Gastrocnemius medialis (tissue), 4 donors: Measurements from ENCODE around the gene MAP7. TPM values are rescaled to one million over a fixed set of nuclear protein-coding genes. Genes with fewer than 3 reads are reported as not detected.
"Not testable (repeated sequence)": the region's sequence is repeated elsewhere in the genome, so short reads cannot be mapped to it uniquely, and the experiment has no call there.

Source experiments
- ATAC-seq, 2 donors: fragments of 150-250 bp; one replicate each; pipeline ENCODE4 v1.9.1; 2016
- DNase-seq, 2 donors: peaks; one replicate each; pipeline ENCODE4 v3.0.0-alpha.2; 2019
- H3K27ac ChIP-seq, 4 donors: fragments of 200-600 bp; sonication (generic); 1 replicate in 1 of 4; 2 replicates in 3 of 4; pipeline ENCODE4 v1.5.1; 2016 to 2018; ENCODE audit warnings: mild to moderate bottlenecking in 2 of 4, moderate library complexity in 1 of 4
- H3K27me3 ChIP-seq, 3 donors: fragments of 200-600 bp; sonication (generic) in 2 of 3; 1 replicate in 1 of 3; 2 replicates in 2 of 3; pipeline versions ENCODE4 v1.5.1 to v1.6.0; 2016 to 2019; ENCODE audit warnings: mild to moderate bottlenecking in 1 of 3, moderate library complexity in 1 of 3
- H3K36me3 ChIP-seq, 2 donors: fragments of 200-600 bp; sonication (generic) in 1 of 2; one replicate each; pipeline ENCODE4 v1.5.1; 2017 to 2018
- H3K4me1 ChIP-seq, 2 donors: fragments of 200-600 bp; sonication (generic) in 1 of 2; one replicate each; pipeline ENCODE4 v1.5.1; 2016 to 2017; ENCODE audit warnings: mild to moderate bottlenecking in 2 of 2
- H3K4me3 ChIP-seq, 4 donors: fragments of 200-600 bp; sonication (generic) in 3 of 4; 1 replicate in 1 of 4; 2 replicates in 3 of 4; pipeline ENCODE4 v1.5.1; 2016 to 2019; ENCODE audit warnings: mild to moderate bottlenecking in 2 of 4
- H3K9me3 ChIP-seq, 3 donors: fragments of 200-600 bp; sonication (generic) in 2 of 3; 1 replicate in 1 of 3; 2 replicates in 2 of 3; pipeline ENCODE4 v1.5.1; 2016 to 2019
- POLR2A ChIP-seq, 2 donors: fragments of 450-650 bp; IDR thresholded peaks; one replicate each; pipeline ENCODE4 v1.6.1; 2017; ENCODE audit warnings: antibody characterized with exemption in 2 of 2, mild to moderate bottlenecking in 2 of 2, moderate library complexity in 2 of 2
- in situ Hi-C, 4 donors: fragments of 200-750 bp; cut with MboI; loops; one replicate each; pipeline versions ENCODE4 v1.15.0 to v1.8.0; 2017; ENCODE audit warnings: low sequenced_read_pairs in 4 of 4
- intact Hi-C: fragments of 100-400 bp; cut with DNase I; formaldehyde crosslinking; loops from one replicate; pipeline ENCODE4 v1.15.1; 2023; ENCODE audit warnings: low total_unique reads
- total RNA-seq, 4 donors: library from RNA; depleted of rRNA; stranded (reverse); fragments of >200 nt; gene quantifications; one replicate each; pipeline versions ENCODE4 v1.1.0 to v1.2.3, GENCODE V29; 2016
- TF ChIP-seq, protein P1 (sequence below), 5 experiments: fragments of 450-650 bp in 3 of 5; fragments of 200-600 bp in 2 of 5; sonication (generic) in 2 of 5; IDR thresholded peaks in 4 of 5; conservative IDR thresholded peaks in 1 of 5; 1 replicate in 4 of 5; 2 replicates in 1 of 5; pipeline ENCODE4 v1.5.1; 2016 to 2019; ENCODE audit warnings: antibody characterized with exemption in 5 of 5, mild to moderate bottlenecking in 3 of 5, moderate library complexity in 3 of 5

Gene MAP7
- total RNA-seq, 4 donors from 2014 or later = 0.22 to 0.56 (median 0.39) TPM

DNA sequence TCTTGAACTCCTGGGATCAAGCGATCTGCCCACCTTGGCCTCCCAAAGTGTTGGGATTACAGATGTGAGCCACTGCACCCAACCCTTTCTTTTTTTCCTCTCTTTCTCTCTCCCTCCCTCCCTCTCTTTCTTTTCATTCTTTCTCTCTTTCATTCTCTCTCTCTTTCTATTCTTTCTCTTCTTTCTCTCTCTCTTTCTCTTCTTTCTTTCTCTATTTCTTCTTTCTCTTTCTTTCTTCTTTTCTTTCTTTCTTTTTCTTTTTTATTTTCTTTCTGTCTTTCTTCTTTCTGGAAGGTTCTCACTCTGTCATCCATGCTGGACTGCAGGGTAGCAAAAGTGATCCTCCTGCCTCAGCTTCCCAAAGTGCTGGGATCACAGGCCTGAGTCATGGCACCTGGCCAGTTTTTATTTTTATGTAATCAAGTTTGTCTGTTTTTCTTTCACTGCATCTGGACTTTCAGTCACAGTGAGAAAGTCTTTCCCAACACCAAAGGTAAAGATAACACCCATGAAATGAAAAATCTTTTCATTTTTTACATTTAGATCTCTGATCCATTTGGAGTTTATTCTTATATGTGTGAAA is 240.4 kb downstream of the MAP7 start:
- no peak overlapping the region for H3K4me3 ChIP-seq
- no peaks in the 10 kb centered on the region for H3K4me1 ChIP-seq
- TF ChIP-seq, protein P1, sequence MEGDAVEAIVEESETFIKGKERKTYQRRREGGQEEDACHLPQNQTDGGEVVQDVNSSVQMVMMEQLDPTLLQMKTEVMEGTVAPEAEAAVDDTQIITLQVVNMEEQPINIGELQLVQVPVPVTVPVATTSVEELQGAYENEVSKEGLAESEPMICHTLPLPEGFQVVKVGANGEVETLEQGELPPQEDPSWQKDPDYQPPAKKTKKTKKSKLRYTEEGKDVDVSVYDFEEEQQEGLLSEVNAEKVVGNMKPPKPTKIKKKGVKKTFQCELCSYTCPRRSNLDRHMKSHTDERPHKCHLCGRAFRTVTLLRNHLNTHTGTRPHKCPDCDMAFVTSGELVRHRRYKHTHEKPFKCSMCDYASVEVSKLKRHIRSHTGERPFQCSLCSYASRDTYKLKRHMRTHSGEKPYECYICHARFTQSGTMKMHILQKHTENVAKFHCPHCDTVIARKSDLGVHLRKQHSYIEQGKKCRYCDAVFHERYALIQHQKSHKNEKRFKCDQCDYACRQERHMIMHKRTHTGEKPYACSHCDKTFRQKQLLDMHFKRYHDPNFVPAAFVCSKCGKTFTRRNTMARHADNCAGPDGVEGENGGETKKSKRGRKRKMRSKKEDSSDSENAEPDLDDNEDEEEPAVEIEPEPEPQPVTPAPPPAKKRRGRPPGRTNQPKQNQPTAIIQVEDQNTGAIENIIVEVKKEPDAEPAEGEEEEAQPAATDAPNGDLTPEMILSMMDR (IDR thresholded peaks at IDR 0.05 in 4 of 5, conservative IDR thresholded peaks at IDR 0.05 in 1 of 5) = no peak
- TF ChIP-seq POLR2A (IDR thresholded peaks at IDR 0.05) = no peak
- no peak for ATAC-seq
- no peaks in the 10 kb centered on the region for H3K27me3 ChIP-seq
- no peak for DNase-seq
- H3K36me3 ChIP-seq = no peaks in the 10 kb centered on the region
- no peaks in the 10 kb centered on the region for H3K9me3 ChIP-seq
- in situ Hi-C loops = no loop called here
- H3K27ac ChIP-seq = no peak overlapping the region
- intact Hi-C loops = no loop called here

DNA sequence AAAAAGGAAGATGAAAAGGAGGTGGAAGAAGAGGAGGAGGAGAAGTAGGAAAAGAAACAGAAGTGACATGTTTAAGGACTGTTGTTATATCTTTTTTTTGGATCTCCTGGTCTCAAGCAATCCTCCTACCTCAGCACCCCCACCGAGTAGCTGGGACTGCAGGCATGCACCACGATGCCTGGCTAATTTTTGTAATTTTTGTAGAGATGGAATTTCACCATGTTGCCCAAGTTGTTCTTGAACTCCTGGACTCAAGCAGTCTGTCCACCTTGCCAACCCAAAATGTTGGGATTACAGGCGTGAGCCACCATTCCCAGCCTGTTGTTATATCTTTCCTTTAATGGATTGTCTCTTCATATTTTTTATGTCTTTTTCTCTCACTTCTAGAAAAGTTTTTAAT is 241.1 kb downstream of the MAP7 start:
- no peak for DNase-seq
- Histone ChIP-seq H3K36me3 (no peaks in the 10 kb centered on the region), H3K27ac (no peak overlapping the region), H3K4me1 (no peaks in the 10 kb centered on the region), H3K4me3 (no peak overlapping the region), H3K27me3 (no peaks in the 10 kb centered on the region), H3K9me3 (no peaks in the 10 kb centered on the region)
- no peak for ATAC-seq
- in situ Hi-C loops (no loop called here), intact Hi-C loops (no loop called here)
- no peak for TF ChIP-seq POLR2A (IDR thresholded peaks at IDR 0.05)
- TF ChIP-seq, protein P1 (IDR thresholded peaks at IDR 0.05 in 4 of 5, conservative IDR thresholded peaks at IDR 0.05 in 1 of 5) = no peak

DNA sequence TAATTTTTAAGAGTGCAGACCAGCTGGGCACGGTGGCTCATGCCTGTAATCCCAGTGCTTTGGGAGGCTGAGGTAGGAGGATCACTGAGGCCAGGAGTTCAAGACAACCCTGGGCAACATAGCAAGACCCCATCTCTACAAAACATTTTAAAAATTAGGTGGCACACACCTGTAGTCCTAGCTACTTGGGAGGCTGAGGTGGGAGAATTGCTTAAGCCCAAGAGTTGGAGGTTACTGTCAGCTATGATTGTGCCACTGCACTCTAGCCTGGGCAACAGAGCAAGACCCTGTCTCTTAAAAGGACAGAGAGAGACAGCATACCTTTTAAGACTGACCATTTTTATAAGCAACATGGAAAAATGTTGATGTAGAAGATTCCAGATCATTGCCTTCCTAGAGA is 241.8 kb downstream of the MAP7 start:
- in situ Hi-C loops, H3K4me1 ChIP-seq, ATAC-seq, H3K27ac ChIP-seq, intact Hi-C loops, H3K4me3 ChIP-seq, H3K36me3 ChIP-seq, H3K9me3 ChIP-seq, H3K27me3 ChIP-seq, DNase-seq: not testable (repeated sequence)

DNA sequence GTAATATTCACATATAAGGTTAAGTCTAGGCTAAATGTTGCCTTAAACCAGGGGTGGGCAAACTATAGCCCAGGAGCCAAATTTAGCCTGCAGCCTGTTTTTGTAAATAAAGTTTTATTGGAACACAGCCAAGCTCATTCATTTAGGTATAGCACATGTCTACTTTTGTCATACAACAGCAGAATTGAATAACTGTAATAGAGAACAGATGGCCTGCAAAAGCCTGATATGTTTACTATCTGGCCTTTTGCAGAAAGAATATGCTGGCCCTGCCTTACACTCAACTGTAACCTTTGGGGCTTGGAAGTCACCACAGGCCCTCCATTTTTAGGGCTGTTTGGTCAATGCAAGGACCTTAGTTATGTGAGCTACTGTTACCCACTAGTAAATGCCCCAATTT is 242.9 kb downstream of the MAP7 start:
- H3K36me3 ChIP-seq = no peaks in the 10 kb centered on the region
- no peaks in the 10 kb centered on the region for H3K27me3 ChIP-seq
- no peaks in the 10 kb centered on the region for H3K4me1 ChIP-seq
- no peak for TF ChIP-seq POLR2A (IDR thresholded peaks at IDR 0.05)
- TF ChIP-seq, protein P1 (IDR thresholded peaks at IDR 0.05 in 4 of 5, conservative IDR thresholded peaks at IDR 0.05 in 1 of 5) = no peak
- intact Hi-C loops = no loop called here
- DNase-seq (no peak), ATAC-seq (no peak)
- no peak overlapping the region for H3K27ac ChIP-seq
- in situ Hi-C loops = no loop called here
- H3K9me3 ChIP-seq = no peaks in the 10 kb centered on the region
- no peak overlapping the region for H3K4me3 ChIP-seq

DNA sequence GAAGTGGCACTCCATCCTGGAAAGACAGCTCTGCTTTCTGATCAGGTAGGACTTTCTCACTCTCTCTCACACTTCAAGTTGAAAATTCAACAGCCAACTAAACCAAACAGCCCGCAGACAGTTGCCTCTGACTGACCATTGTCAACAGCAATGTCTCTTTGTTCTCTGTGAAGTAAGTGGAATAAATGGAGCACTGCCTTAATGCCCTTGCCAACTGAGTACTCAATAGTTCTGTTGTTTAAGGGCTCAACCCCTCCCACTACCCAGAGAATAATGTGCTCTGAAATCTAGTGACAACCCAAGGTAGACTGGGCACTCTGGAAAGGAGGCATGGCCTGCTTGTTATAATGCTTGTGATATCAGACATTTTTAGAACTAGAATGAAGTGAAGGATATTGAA is 243.8 kb downstream of the MAP7 start:
- in situ Hi-C loops = no loop called here
- DNase-seq (no peak), ATAC-seq (no peak)
- Histone ChIP-seq H3K9me3 (no peaks in the 10 kb centered on the region), H3K27ac (no peak overlapping the region), H3K4me3 (no peak overlapping the region), H3K4me1 (no peaks in the 10 kb centered on the region), H3K27me3 (no peaks in the 10 kb centered on the region), H3K36me3 (no peaks in the 10 kb centered on the region)
- TF ChIP-seq POLR2A (IDR thresholded peaks at IDR 0.05) = no peak
- TF ChIP-seq, protein P1 (IDR thresholded peaks at IDR 0.05 in 4 of 5, conservative IDR thresholded peaks at IDR 0.05 in 1 of 5) = no peak
- intact Hi-C loops = no loop called here
